HG02973 (cell line): Measurements from ENCODE around the gene MLANA.

ENCODE experiments used
- ATAC-seq: cut with Tn5 transposase; IDR thresholded peaks from one replicate; pipeline ENCODE4 v1.9.1; 2021; ENCODE audit warnings: moderate library complexity; ENCODE audit not compliant: unreplicated experiment

MLANA gene

DNA sequence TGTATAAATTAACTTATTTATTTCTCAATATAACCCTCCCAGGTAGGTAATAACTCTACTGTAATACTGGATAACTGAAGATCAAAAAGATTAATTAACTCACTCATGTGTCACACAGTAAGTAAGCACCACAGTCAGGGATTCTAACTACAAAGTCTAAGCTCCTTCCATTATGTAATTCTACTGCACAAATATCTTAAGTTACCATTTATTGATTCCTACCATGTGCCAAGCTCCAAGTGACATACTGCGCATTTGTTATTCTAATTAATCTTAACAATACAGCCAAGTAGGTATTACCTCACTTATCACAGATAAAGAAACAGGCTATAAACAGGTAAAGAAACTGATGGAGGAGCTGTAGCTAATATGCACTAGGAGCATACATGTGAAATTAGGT is 66.5 kb downstream of the MLANA start:
- ATAC-seq, result no peak

DNA sequence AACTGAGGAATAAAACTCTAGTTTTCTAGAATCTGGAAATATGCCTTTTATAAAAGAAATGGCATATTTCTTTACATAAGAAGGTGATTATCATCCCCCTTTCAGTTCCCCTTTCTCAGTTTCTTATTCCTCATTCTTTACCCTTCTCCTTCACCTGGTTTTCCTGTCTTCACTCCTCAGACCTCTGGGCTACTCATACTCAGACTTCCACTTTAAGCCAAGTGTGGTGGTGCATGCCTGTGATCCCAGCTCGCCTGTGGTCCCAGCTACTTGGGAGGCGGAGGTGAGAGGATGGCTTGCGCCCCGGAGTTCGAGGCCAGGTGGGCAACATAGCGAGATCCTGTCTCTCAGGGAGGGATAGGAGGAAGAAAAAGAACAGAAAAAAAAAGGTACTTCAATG is 67.6 kb downstream of the MLANA start:
- no peak for ATAC-seq
